ENCODE results near the gene IFIT3. TPM values are rescaled to one million over a fixed set of nuclear protein-coding genes. Genes with fewer than 3 reads are reported as not detected.
"Not testable (repeated sequence)": the region's sequence is repeated elsewhere in the genome, so short reads cannot be mapped to it uniquely, and the experiment has no call there.

Gene IFIT3
- total RNA-seq, 1 experiment from 2014 or later, result 1.5 TPM

DNA sequence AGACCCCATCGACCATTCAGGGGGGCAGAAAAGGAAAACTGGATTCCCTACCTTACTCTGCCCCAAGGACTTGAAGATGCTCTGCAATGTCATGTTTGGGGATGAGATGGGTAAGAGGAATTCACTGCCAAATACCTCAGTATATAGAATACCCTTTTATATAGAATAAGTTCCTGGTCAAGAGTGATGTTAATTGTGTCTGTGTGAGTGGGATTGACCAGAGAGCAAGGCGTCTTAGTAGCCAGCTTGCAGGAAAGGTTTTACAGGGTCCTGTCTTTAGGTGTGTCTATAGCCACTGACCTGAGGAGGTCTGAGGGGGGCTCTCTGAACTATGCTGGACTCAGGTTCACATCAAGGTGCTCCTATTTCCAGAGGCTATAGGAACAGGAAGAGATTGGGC, 1.4 kb downstream of the IFIT3 start:
- Mint-ChIP-seq H3K27me3 (ENCODE audit: insufficient read depth, unreplicated experiment) (no peaks in the 10 kb centered on the region), H3K4me1 (ENCODE audit: low read depth, unreplicated experiment) (peaks cover 18% of the 10 kb centered on the region), H3K27ac (ENCODE audit: unreplicated experiment) (no peak overlapping the region), H3K9me3 (ENCODE audit: unreplicated experiment) (no peaks in the 10 kb centered on the region), H3K4me3 (ENCODE audit: unreplicated experiment) (no peak overlapping the region), H3K36me3 (ENCODE audit: insufficient read depth, unreplicated experiment) (no peaks in the 10 kb centered on the region)
- CTCF ChIA-PET, result no interaction called here
- TF ChIP-seq, protein P1, sequence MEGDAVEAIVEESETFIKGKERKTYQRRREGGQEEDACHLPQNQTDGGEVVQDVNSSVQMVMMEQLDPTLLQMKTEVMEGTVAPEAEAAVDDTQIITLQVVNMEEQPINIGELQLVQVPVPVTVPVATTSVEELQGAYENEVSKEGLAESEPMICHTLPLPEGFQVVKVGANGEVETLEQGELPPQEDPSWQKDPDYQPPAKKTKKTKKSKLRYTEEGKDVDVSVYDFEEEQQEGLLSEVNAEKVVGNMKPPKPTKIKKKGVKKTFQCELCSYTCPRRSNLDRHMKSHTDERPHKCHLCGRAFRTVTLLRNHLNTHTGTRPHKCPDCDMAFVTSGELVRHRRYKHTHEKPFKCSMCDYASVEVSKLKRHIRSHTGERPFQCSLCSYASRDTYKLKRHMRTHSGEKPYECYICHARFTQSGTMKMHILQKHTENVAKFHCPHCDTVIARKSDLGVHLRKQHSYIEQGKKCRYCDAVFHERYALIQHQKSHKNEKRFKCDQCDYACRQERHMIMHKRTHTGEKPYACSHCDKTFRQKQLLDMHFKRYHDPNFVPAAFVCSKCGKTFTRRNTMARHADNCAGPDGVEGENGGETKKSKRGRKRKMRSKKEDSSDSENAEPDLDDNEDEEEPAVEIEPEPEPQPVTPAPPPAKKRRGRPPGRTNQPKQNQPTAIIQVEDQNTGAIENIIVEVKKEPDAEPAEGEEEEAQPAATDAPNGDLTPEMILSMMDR (IDR thresholded peaks at IDR 0.05; ENCODE audit: insufficient read depth in 1 of 2, low read depth in 1 of 2, low read length in 1 of 2, severe bottlenecking in 1 of 2, unreplicated experiment in 1 of 2), result no peak
- BruUV-seq (replicated peaks), result no TSS peak
- POLR2A ChIA-PET, result no interaction called here
- H3K9me3 ChIP-seq, result no peaks in the 10 kb centered on the region; the same call in 1 of the 2 replicates
- no peak overlapping the region for H3K4me3 ChIP-seq (ENCODE audit: low read depth, low read length)
- H3K27me3 ChIP-seq (replicated peaks; ENCODE audit: control insufficient read depth, insufficient read depth, low read length), result no peaks in the 10 kb centered on the region
- H3K4me1 ChIP-seq, result peaks cover 32% of the 10 kb centered on the region
- intact Hi-C loops (cut with micrococcal nuclease; ENCODE audit: unreplicated experiment), result no loop called here
- no peak for DNase-seq
- no peaks in the 10 kb centered on the region for H3K36me3 ChIP-seq (ENCODE audit: control insufficient read depth, insufficient read depth, low read length)

DNA sequence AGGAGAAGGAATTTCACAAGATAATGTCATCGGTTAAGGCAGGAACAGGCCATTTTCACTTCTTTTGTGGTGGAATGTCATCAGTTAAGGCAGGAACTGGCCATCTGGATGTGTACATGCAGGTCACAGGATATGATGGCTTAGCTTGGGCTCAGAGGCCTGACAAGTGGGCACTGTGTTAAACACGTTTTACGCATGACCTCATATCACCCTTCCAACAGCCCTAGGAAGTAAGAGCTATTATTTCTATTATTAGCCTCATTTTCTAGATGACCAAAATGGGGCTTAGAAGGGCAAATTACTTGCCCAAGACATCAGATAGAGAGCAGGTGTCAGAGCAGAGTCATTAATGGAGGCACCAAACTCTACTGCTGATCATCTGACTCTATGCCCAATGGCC, 2.2 kb downstream of the IFIT3 start:
- H3K4me3 ChIP-seq (ENCODE audit: low read depth, low read length); H3K27me3 ChIP-seq (replicated peaks; ENCODE audit: control insufficient read depth, insufficient read depth, low read length); BruUV-seq (replicated peaks); H3K27ac Mint-ChIP-seq (ENCODE audit: unreplicated experiment); intact Hi-C loops (cut with micrococcal nuclease; ENCODE audit: unreplicated experiment); CTCF ChIA-PET; H3K9me3 ChIP-seq; DNase-seq; H3K4me3 Mint-ChIP-seq (ENCODE audit: unreplicated experiment); POLR2A ChIA-PET; H3K27me3 Mint-ChIP-seq (ENCODE audit: insufficient read depth, unreplicated experiment); H3K36me3 ChIP-seq (ENCODE audit: control insufficient read depth, insufficient read depth, low read length); H3K36me3 Mint-ChIP-seq (ENCODE audit: insufficient read depth, unreplicated experiment); H3K9me3 Mint-ChIP-seq (ENCODE audit: unreplicated experiment): not testable (repeated sequence)
- H3K4me1 ChIP-seq, result peaks cover 32% of the 10 kb centered on the region
- H3K4me1 Mint-ChIP-seq (ENCODE audit: low read depth, unreplicated experiment), result peaks cover 18% of the 10 kb centered on the region

DNA sequence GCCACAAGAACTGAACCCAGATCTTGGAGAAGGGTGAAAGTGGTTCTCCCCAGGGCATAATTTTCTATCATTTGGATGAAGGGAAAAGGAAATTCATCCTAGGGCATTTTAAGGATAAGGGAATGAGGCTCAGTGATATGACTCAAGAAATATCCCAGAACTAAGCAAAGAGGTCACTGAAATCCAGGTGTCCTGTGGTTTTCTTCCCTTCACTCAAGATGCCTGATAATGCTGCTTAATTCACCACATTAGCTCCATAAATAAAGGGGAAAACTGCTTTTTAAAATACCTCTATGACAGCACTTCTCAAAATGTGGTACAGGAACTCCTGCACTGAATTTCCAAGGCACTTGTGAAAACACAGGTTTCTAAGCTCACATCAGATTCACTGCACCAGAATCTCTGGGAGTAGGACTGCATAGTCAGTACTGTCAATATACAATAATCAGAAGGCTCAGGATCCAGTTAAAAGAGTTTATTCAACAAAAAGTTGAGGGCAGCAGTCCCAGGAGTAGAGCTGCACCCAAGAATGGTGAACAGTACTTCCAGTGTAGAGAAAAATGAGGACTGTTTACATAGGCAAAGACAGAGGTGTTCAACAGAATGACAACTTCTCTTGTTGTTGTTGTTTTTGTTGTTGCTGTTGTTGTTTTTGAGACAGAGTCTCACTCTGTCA, 2.9 kb downstream of the IFIT3 start:
- ChIA-PET CTCF (no interaction called here), POLR2A (no interaction called here)
- no peak overlapping the region for H3K4me3 Mint-ChIP-seq (ENCODE audit: unreplicated experiment)
- no peak for DNase-seq
- H3K27ac Mint-ChIP-seq (ENCODE audit: unreplicated experiment), result no peak overlapping the region
- no peaks in the 10 kb centered on the region for H3K36me3 Mint-ChIP-seq (ENCODE audit: insufficient read depth, unreplicated experiment)
- BruUV-seq (replicated peaks), result no TSS peak
- Histone ChIP-seq H3K9me3 (no peaks in the 10 kb centered on the region; the same call in 1 of the 2 replicates), H3K4me3 (ENCODE audit: low read depth, low read length) (no peak overlapping the region), H3K27me3 (replicated peaks; ENCODE audit: control insufficient read depth, insufficient read depth, low read length) (no peaks in the 10 kb centered on the region), H3K36me3 (ENCODE audit: control insufficient read depth, insufficient read depth, low read length) (no peaks in the 10 kb centered on the region), H3K4me1 (peaks cover 32% of the 10 kb centered on the region)
- intact Hi-C loops (cut with micrococcal nuclease; ENCODE audit: unreplicated experiment), result no loop called here
- no peaks in the 10 kb centered on the region for H3K27me3 Mint-ChIP-seq (ENCODE audit: insufficient read depth, unreplicated experiment)
- H3K4me1 Mint-ChIP-seq (ENCODE audit: low read depth, unreplicated experiment), result peaks cover 18% of the 10 kb centered on the region
- TF ChIP-seq, protein P1 (IDR thresholded peaks at IDR 0.05; ENCODE audit: insufficient read depth in 1 of 2, low read depth in 1 of 2, low read length in 1 of 2, severe bottlenecking in 1 of 2, unreplicated experiment in 1 of 2), result no peak
- H3K9me3 Mint-ChIP-seq (ENCODE audit: unreplicated experiment), result no peaks in the 10 kb centered on the region

DNA sequence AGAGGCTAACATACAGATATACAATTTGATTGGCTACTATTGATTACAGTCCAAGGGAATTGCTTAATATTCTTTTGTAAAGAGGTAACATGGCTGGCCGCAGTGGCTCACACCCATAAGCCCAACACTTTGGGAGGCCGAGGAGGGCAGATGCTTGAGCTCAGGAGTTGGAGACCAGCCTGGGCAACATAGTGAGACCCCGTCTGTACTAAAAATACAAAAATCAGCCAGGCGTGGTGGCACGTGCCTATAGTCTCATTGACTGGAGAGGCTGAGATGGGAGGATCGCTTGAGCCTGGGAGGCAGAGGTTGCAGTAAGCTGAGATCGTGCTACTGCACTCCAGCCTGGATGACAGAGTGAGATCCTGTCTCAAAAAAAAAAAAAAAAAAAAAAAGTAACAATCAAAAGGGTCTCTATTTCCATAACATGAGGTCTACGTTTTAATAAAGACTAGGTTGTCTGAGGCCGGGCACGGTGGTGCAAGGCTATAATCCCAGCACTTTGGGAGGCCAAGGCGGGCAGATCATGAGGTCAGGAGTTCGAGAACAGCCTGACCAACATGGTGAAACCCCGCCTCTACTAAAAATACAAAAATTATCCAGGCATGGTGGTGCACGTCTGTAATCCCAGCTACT, 3.8 kb downstream of the IFIT3 start:
- H3K4me1 ChIP-seq, result peaks cover 32% of the 10 kb centered on the region
- H3K4me3 Mint-ChIP-seq (ENCODE audit: unreplicated experiment), result peak overlapping the region; percentile 41
- H3K36me3 Mint-ChIP-seq (ENCODE audit: insufficient read depth, unreplicated experiment); POLR2A ChIA-PET; H3K27me3 ChIP-seq (replicated peaks; ENCODE audit: control insufficient read depth, insufficient read depth, low read length); H3K27me3 Mint-ChIP-seq (ENCODE audit: insufficient read depth, unreplicated experiment); DNase-seq; H3K4me3 ChIP-seq (ENCODE audit: low read depth, low read length); BruUV-seq (replicated peaks); H3K36me3 ChIP-seq (ENCODE audit: control insufficient read depth, insufficient read depth, low read length); H3K9me3 Mint-ChIP-seq (ENCODE audit: unreplicated experiment); H3K9me3 ChIP-seq: not testable (repeated sequence)
- CTCF ChIA-PET, result interaction anchor here (0.5 kb wide), 1 partner anchor 33 kb away, joined by 3 read pairs; no protein-coding TSS in a partner anchor
- intact Hi-C loops (cut with micrococcal nuclease; ENCODE audit: unreplicated experiment), result loop anchor here (1.0 kb wide), 1 partner anchor 21 kb away; no protein-coding TSS in a partner anchor
- peaks cover 18% of the 10 kb centered on the region for H3K4me1 Mint-ChIP-seq (ENCODE audit: low read depth, unreplicated experiment)
- peak overlapping the region; percentile 65 for H3K27ac Mint-ChIP-seq (ENCODE audit: unreplicated experiment)
